ENCODE results near the gene FAT1.

FAT1 gene

GRCh38 chr4:186688150-186688943 lies 35.3 kb downstream of the FAT1 start:
- Histone ChIP-seq H3K4me1 (peaks cover 0 to 55% (median 21%) of the 10 kb centered on the region in 4 donors), H3K4me3 (no peak overlapping the region), H3K27ac (no peak overlapping the region), H3K27me3 (no peaks in the 10 kb centered on the region), H3K36me3 (peaks cover 0 to 4% (median 0%) of the 10 kb centered on the region in 3 donors), H3K9me3 (no peaks in the 10 kb centered on the region)
- intact Hi-C loops (cut with DNase I; ENCODE audit: low total_unique reads) = no loop called here
- DNase-seq = no peak
- no peak for TF ChIP-seq CTCF (IDR thresholded peaks at IDR 0.05)

DNA sequence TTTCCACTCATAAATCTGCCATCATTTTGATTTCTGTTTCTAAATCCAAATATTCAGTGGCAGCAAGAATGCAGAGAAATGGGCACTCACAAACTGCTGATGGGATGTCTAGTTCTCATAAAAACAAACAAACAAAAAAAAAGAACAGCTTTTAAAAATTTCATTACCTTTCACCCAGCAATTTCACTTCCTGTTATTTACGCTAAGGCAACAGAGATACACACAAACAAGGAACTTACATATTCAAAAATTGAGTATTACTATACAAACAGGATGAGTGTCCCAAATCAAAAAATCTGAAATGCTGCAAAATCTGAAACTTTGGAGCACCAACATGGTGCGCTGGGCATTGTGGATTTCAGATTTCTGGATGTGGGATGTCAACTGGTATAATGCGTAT lies 36.4 kb downstream of the FAT1 start:
- no peaks in the 10 kb centered on the region for H3K27me3 ChIP-seq
- H3K36me3 ChIP-seq = peaks cover 0 to 4% (median 0%) of the 10 kb centered on the region in 3 donors
- no peak overlapping the region for H3K27ac ChIP-seq
- intact Hi-C loops (cut with DNase I; ENCODE audit: low total_unique reads) = no loop called here
- H3K4me1 ChIP-seq = peaks cover 0 to 45% (median 15%) of the 10 kb centered on the region in 4 donors
- H3K4me3 ChIP-seq = no peak overlapping the region
- H3K9me3 ChIP-seq = no peaks in the 10 kb centered on the region
- no peak for TF ChIP-seq CTCF (IDR thresholded peaks at IDR 0.05)
- no peak for DNase-seq

DNA sequence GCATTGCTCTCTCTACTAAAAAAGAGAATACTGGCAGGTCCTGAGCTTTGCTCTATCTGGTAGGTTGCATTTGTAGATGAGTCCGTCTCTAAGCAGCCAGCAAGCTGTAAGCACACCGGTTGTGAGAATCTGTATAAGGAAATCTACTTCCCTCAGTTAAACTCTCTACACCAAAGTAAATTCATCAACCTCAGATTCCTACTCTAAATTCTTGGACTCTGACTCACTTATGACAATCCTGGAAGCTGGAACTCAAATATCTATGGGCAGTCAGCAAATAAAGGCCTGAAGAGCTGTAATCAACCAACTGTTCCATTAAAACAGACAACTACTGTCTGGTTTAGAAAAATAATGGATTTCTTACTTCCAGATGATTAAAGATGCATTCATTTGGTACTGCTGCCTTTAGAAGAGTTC lies 37.9 kb downstream of the FAT1 start:
- DNase-seq = no peak
- no peak for TF ChIP-seq CTCF (IDR thresholded peaks at IDR 0.05)
- H3K36me3 ChIP-seq = no peaks in the 10 kb centered on the region
- intact Hi-C loops (cut with DNase I; ENCODE audit: low total_unique reads) = no loop called here
- no peak overlapping the region for H3K4me3 ChIP-seq
- no peak overlapping the region for H3K27ac ChIP-seq
- no peaks in the 10 kb centered on the region for H3K27me3 ChIP-seq
- H3K9me3 ChIP-seq = no peaks in the 10 kb centered on the region
- H3K4me1 ChIP-seq = peaks cover 0 to 45% (median 15%) of the 10 kb centered on the region in 4 donors

- Histone ChIP-seq H3K27ac (no peak overlapping the region), H3K27me3 (no peaks in the 10 kb centered on the region), H3K4me3 (no peak overlapping the region), H3K4me1 (peaks cover 0 to 45% (median 15%) of the 10 kb centered on the region in 4 donors), H3K36me3 (no peaks in the 10 kb centered on the region), H3K9me3 (no peaks in the 10 kb centered on the region)
- intact Hi-C loops (cut with DNase I; ENCODE audit: low total_unique reads) = no loop called here
- no peak for TF ChIP-seq CTCF (IDR thresholded peaks at IDR 0.05)
- no peak for DNase-seq
Measured at GRCh38 chr4:186684889-186685309, 38.8 kb downstream of the FAT1 start.

- H3K27me3 ChIP-seq = no peaks in the 10 kb centered on the region
- no peak overlapping the region for H3K4me3 ChIP-seq
- no peaks in the 10 kb centered on the region for H3K9me3 ChIP-seq
- peaks cover 0 to 41% (median 15%) of the 10 kb centered on the region in 4 donors for H3K4me1 ChIP-seq
- no peak for DNase-seq
- intact Hi-C loops (cut with DNase I; ENCODE audit: low total_unique reads) = no loop called here
- no peak for TF ChIP-seq CTCF (IDR thresholded peaks at IDR 0.05)
- H3K27ac ChIP-seq = no peak overlapping the region
- H3K36me3 ChIP-seq = no peaks in the 10 kb centered on the region
Measured at GRCh38 chr4:186684220-186684619, 39.4 kb downstream of the FAT1 start.
